Measurements from ENCODE around the gene SHMT2. TPM values are rescaled to one million over a fixed set of nuclear protein-coding genes. Genes with fewer than 3 reads are reported as not detected.

SHMT2 gene
- total RNA-seq, 1 donor from 2014 or later: 97.4 TPM

DNA sequence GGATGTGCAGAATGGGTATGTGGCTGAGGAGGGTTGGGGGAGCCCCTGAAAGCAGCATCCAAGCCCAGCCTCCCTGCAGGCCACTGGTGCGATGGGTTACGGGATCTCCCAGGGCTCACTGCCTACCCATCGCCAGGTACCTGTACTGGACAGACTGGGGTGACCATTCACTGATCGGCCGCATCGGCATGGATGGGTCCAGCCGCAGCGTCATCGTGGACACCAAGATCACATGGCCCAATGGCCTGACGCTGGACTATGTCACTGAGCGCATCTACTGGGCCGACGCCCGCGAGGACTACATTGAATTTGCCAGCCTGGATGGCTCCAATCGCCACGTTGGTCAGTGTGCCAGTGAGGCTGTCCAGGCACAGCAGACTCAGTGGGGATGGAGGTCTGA is 31.2 kb upstream of the SHMT2 start:
- no peak for DNase-seq (ENCODE audit: low spot score)

DNA sequence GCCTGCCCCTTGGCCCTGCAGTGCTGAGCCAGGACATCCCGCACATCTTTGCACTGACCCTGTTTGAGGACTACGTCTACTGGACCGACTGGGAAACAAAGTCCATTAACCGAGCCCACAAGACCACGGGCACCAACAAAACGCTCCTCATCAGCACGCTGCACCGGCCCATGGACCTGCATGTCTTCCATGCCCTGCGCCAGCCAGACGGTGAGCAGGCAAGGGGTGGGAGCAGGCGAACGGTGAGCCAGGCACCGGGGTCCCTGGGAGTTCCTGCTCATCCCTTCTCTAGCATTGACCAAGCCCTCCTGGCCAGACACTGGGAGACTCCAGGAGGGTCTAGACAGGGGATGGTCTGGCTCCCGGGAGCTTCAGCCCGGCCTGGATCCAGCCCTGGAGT is 30.3 kb upstream of the SHMT2 start:
- DNase-seq (ENCODE audit: low spot score): no peak

GRCh38 chr12:57200497-57200896 is 29.0 kb upstream of the SHMT2 start:
- DNase-seq (ENCODE audit: low spot score): no peak

DNA sequence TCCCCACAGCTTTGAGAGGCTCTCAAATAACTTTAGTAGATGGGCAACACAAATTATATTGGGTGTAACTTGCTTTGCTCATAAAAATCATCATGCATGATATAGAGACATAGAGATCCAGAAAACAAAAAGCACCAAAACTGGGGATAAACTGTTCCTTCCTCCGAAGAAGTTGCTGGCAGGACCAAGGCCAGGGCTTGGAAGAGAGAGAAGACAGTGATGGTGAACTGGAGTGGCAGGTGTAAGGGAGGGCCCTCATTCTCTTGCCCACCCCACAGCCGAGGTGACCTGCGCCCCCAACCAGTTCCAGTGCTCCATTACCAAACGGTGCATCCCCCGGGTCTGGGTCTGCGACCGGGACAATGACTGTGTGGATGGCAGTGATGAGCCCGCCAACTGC is 28.3 kb upstream of the SHMT2 start:
- no peak for DNase-seq (ENCODE audit: low spot score)

GRCh38 chr12:57201631-57202030 is 27.9 kb upstream of the SHMT2 start:
- no peak for DNase-seq (ENCODE audit: low spot score)

DNA sequence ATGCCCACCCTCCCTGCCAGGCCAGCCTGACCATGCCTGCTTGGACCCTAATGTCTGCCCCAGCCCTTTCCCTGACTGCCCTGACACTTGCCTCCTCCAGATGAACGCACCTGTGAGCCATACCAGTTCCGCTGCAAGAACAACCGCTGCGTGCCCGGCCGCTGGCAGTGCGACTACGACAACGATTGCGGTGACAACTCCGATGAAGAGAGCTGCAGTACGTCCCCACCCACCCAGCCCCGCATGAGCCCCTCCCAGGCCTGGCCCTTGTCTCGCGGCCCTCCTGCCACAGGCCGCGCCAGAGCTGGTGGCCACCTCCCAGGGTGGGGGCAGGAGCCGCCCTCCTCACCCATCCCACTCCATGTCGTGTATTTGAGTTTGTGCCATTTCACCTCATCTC is 27.2 kb upstream of the SHMT2 start:
- DNase-seq (ENCODE audit: low spot score): no peak

DNA sequence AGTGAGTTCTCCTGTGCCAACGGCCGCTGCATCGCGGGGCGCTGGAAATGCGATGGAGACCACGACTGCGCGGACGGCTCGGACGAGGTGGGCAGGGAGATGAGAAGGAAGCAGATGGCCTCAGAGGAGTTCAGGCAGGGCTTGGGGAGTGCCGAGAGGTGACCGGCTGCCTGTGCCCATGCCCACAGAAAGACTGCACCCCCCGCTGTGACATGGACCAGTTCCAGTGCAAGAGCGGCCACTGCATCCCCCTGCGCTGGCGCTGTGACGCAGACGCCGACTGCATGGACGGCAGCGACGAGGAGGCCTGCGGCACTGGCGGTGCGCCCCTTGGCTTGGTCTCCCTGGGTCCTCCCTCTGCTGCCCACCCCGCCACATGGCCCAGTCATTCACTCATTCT is 26.3 kb upstream of the SHMT2 start:
- DNase-seq (ENCODE audit: low spot score): no peak

DNA sequence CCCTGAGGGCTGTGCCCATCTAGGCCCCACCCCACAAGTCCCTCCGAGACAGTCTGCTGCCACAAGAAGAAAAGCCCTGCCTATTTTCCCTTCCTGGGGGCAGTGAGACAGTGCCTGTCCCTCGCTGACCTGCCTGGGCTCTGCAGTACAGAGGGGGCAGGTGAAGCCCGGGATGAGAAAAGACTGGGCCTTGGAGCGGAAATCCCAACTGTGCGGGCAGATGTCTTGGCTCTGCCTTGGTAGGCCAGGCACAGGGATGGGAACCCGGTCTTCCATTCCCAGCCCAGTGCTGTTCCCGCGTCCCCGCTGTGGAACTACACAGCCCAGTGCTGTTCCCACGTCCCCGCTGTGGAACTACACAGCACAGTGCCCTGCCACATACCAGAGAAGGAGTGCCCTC is 25.7 kb upstream of the SHMT2 start:
- DNase-seq (ENCODE audit: low spot score): no peak

GRCh38 chr12:57204454-57204853 is 25.1 kb upstream of the SHMT2 start:
- DNase-seq (ENCODE audit: low spot score): no peak

GRCh38 chr12:57205186-57205585 is 24.3 kb upstream of the SHMT2 start:
- DNase-seq (ENCODE audit: low spot score): no peak

GRCh38 chr12:57205931-57206330 is 23.6 kb upstream of the SHMT2 start:
- no peak for DNase-seq (ENCODE audit: low spot score)

GRCh38 chr12:57207731-57208630 is 21.5 kb upstream of the SHMT2 start:
- DNase-seq (ENCODE audit: low spot score): no peak

DNA sequence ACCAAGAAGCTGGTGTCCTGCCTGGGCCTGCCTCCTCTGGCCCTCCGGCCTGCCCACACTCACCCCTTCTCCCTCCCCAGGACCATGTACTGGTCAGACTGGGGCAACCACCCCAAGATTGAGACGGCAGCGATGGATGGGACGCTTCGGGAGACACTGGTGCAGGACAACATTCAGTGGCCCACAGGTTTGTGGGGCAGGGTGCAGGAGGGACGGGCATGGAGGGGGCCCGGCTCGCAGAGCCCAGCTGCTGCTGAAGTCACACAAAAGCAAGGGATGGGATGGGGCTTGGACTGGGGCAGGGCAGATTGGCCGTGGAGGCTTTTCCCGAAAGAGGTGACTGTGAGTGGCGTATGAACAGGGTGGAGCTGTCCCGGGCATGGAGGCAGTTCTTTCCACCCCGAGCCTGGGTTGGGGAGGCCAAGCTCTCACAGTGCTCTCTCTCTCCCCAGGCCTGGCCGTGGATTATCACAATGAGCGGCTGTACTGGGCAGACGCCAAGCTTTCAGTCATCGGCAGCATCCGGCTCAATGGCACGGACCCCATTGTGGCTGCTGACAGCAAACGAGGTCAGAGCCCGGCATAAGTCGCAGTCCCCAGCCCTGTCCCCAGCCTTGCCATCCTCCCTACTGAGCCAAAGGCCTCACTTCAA is 20.8 kb upstream of the SHMT2 start:
- no peak for DNase-seq (ENCODE audit: low spot score)

GRCh38 chr12:57209916-57210315 is 19.6 kb upstream of the SHMT2 start:
- no peak for DNase-seq (ENCODE audit: low spot score)

DNA sequence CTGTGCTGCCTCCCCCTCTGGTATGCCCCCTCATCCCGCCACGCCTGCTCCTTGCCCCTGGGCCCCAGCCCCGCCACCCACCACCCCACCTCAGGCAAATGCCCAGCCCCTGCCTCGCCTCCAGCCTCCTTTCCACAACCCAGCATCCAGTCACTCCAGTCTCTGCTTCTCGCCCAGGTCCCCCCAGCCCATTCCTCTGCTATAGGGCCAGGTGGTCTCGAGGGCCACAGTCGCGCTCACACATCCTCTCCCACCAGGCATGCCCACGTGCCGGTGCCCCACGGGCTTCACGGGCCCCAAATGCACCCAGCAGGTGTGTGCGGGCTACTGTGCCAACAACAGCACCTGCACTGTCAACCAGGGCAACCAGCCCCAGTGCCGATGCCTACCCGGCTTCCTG is 19.1 kb upstream of the SHMT2 start:
- DNase-seq (ENCODE audit: low spot score): no peak

GRCh38 chr12:57210926-57211692 is 18.4 kb upstream of the SHMT2 start:
- DNase-seq (ENCODE audit: low spot score): no peak

GRCh38 chr12:57211791-57212700 is 17.5 kb upstream of the SHMT2 start:
- no peak for DNase-seq (ENCODE audit: low spot score)

- DNase-seq (ENCODE audit: low spot score): no peak
Observed at GRCh38 chr12:57212701-57213057, 16.8 kb upstream of the SHMT2 start.

- DNase-seq (ENCODE audit: low spot score): peak; percentile 92
Observed at GRCh38 chr12:57213058-57213715, 16.3 kb upstream of the SHMT2 start.

DNA sequence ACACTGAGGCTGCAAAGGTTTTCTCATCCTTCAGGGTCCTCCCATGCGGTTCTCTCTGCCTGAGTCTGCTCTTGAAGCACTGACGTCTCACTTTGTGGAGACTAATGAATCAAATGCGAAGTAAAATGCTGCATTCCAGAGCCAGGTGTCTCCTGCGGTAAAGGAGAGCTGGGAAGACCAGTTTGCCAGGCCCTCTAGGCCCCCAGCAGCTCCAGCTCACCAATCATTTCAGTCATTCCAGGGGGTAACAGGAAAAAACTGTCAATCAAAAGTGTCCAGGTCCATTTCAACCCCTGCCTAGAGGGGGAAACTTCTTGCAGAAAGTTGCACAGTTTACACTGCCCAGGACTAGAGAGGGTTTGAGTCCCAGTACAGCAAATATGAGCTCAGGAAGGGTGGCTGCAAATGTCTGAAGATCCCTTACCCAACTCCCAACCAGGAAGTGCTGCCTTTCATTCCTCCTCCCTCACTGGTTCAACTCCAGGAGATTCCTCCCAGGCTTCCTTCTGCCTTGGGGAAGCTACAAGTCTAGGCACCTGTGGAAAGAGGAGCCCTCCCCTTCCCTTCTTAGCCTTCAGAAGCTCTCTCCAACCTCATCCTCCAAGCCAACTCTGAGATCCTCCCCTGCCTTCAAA is 15.6 kb upstream of the SHMT2 start:
- no peak for DNase-seq (ENCODE audit: low spot score)

- DNase-seq (ENCODE audit: low spot score): peak; percentile 67
Observed at GRCh38 chr12:57214398-57214781, 15.1 kb upstream of the SHMT2 start.
